Mesenchymal stem cell (in vitro differentiated cells and primary cell): ENCODE measurements around the gene EFHC1.

Experiments
- DNase-seq: peaks from one replicate; pipeline ENCODE4 v3.0.0-alpha.2; 2013
- H2AFZ ChIP-seq: one replicate; pipeline ENCODE4 v1.6.1; 2013; ENCODE audit warnings: low read depth, mild to moderate bottlenecking, control low read depth, inconsistent platforms, low read length, moderate library complexity
- H2AK5ac ChIP-seq: 2 replicates; pipeline ENCODE4 v1.6.1; 2013; ENCODE audit warnings: low read length, moderate library complexity, mild to moderate bottlenecking, inconsistent platforms; ENCODE audit not compliant: severe bottlenecking
- H2BK120ac ChIP-seq: one replicate; pipeline ENCODE4 v1.6.1; 2013; ENCODE audit warnings: low read depth, mild to moderate bottlenecking, inconsistent platforms, low read length, moderate library complexity
- H2BK12ac ChIP-seq, 2 experiments: one replicate each; pipeline ENCODE4 v1.6.1; 2013; ENCODE audit warnings: inconsistent platforms in 2 of 2, low read length in 2 of 2, mild to moderate bottlenecking in 2 of 2, moderate library complexity in 2 of 2, control low read depth in 1 of 2
- H2BK15ac ChIP-seq: one replicate; pipeline ENCODE4 v1.6.1; 2013; ENCODE audit warnings: mild to moderate bottlenecking, low read depth, inconsistent platforms; ENCODE audit not compliant: poor library complexity, severe bottlenecking
- H2BK5ac ChIP-seq: 2 replicates; pipeline ENCODE4 v1.6.1; 2013; ENCODE audit warnings: low read depth, mild to moderate bottlenecking, low read length, control low read depth, inconsistent platforms; ENCODE audit not compliant: poor library complexity, severe bottlenecking
- H3K14ac ChIP-seq, 2 experiments: one replicate each; pipeline ENCODE4 v1.6.1; 2013; ENCODE audit warnings: inconsistent platforms in 2 of 2, low read length in 2 of 2, control low read depth in 1 of 2, mild to moderate bottlenecking in 1 of 2, moderate library complexity in 1 of 2
- H3K18ac ChIP-seq, 2 experiments: one replicate each; pipeline ENCODE4 v1.6.1; 2013; ENCODE audit warnings: inconsistent platforms in 2 of 2, low read length in 2 of 2, control low read depth in 1 of 2, low read depth in 1 of 2, mild to moderate bottlenecking in 1 of 2
- H3K23ac ChIP-seq, 2 experiments: one replicate each; pipeline ENCODE4 v1.6.1; 2013; ENCODE audit warnings: inconsistent platforms in 2 of 2, low read length in 2 of 2, mild to moderate bottlenecking in 2 of 2, moderate library complexity in 2 of 2, control low read depth in 1 of 2
- H3K27ac ChIP-seq: 2 replicates; pipeline ENCODE4 v1.5.1; 2013; ENCODE audit warnings: mild to moderate bottlenecking, moderate library complexity, low read length, control low read depth, inconsistent platforms; ENCODE audit not compliant: poor library complexity, severe bottlenecking
- H3K27me3 ChIP-seq, 2 experiments: 2 replicates each; pipeline versions ENCODE4 v1.6.1 to v1.7.0; 2013; ENCODE audit warnings: low read length in 2 of 2, mild to moderate bottlenecking in 2 of 2, moderate library complexity in 2 of 2, control low read depth in 1 of 2, inconsistent platforms in 1 of 2; ENCODE audit not compliant: control insufficient read depth in 1 of 2, insufficient read depth in 1 of 2
- H3K36me3 ChIP-seq, 2 experiments: 2 replicates each; pipeline versions ENCODE4 v1.6.1 to v1.7.0; 2013; ENCODE audit warnings: low read length in 2 of 2, control low read depth in 1 of 2, inconsistent platforms in 1 of 2, low read depth in 1 of 2, mild to moderate bottlenecking in 1 of 2; ENCODE audit not compliant: insufficient read depth in 2 of 2, control insufficient read depth in 1 of 2
- H3K4ac ChIP-seq, 2 experiments: one replicate each; pipeline ENCODE4 v1.6.1; 2013; ENCODE audit warnings: inconsistent platforms in 2 of 2, low read length in 2 of 2, mild to moderate bottlenecking in 2 of 2, moderate library complexity in 2 of 2, control low read depth in 1 of 2, low read depth in 1 of 2
- H3K4me1 ChIP-seq: 2 replicates; pipeline ENCODE4 v1.6.1; 2013; ENCODE audit warnings: low read depth, low read length, control low read depth; ENCODE audit not compliant: control insufficient read depth, insufficient read depth
- H3K4me2 ChIP-seq: 2 replicates; pipeline ENCODE4 v1.6.1; 2013; ENCODE audit warnings: low read length, mild to moderate bottlenecking, inconsistent platforms; ENCODE audit not compliant: poor library complexity, severe bottlenecking
- H3K4me3 ChIP-seq, 2 experiments: 2 replicates each; pipeline versions ENCODE4 v1.5.1 to v1.7.0; 2013; ENCODE audit warnings: low read length in 2 of 2, mild to moderate bottlenecking in 2 of 2, control low read depth in 1 of 2, low read depth in 1 of 2; ENCODE audit not compliant: insufficient read depth in 1 of 2
- H3K79me1 ChIP-seq: replicated peaks from 2 replicates; pipeline ENCODE4 v1.6.1; 2013; ENCODE audit warnings: mild to moderate bottlenecking, control low read depth, low read length, inconsistent platforms; ENCODE audit not compliant: poor library complexity, severe bottlenecking
- H3K9ac ChIP-seq: 2 replicates; pipeline ENCODE4 v1.7.0; 2013; ENCODE audit warnings: mild to moderate bottlenecking, low read length, moderate library complexity
- H3K9me3 ChIP-seq: 2 replicates; pipeline ENCODE4 v1.7.0; 2013; ENCODE audit warnings: mild to moderate bottlenecking, low read length; ENCODE audit not compliant: control insufficient read depth
- H4K8ac ChIP-seq: one replicate; pipeline ENCODE4 v1.6.1; 2013; ENCODE audit warnings: inconsistent platforms, mild to moderate bottlenecking, low read length, moderate library complexity
- H4K91ac ChIP-seq: one replicate; pipeline ENCODE4 v1.6.1; 2013; ENCODE audit warnings: mild to moderate bottlenecking, low read length, inconsistent platforms
- WGBS: methylation state at CpG from one replicate; pipeline ENCODE4 v1.1.7; 2013; ENCODE audit warnings: mixed read lengths; 5-methylcytosine and 5-hydroxymethylcytosine counted together

EFHC1 gene

DNA sequence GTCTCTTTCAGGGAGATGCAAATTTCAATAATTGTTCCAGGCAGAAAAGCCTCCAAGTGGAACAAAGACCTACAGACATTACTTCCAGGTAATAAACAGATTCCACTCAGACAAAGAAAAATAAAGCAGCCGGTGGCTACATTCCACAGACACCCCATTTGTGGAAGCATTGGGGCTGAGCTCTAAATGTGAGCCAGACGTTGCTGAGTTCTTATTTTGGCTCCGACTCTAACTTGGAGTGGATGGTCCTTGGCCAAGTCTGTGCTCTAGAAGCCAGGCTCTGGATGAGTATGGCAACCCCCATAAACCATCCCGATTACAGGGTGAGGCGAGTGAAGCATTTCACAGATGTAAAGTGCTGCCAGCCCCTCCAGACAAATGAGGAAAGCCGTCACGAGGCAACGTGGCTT lies 150.2 kb downstream of the EFHC1 start:
- no peak overlapping the region for H2BK5ac ChIP-seq
- no peak overlapping the region for H3K23ac ChIP-seq
- H3K4ac ChIP-seq = no peak overlapping the region

GRCh38 chr6:52571099-52571755 lies 151.1 kb downstream of the EFHC1 start:
- H3K9ac ChIP-seq = peak overlapping the region; percentile 66
- H4K8ac ChIP-seq = no peak overlapping the region
- H2BK15ac ChIP-seq = no peak overlapping the region
- DNase-seq = peak; percentile 70
- no peak overlapping the region for H2BK120ac ChIP-seq
- no peak overlapping the region for H4K91ac ChIP-seq
- peak overlapping the region; percentile 14 for H3K27ac ChIP-seq
- H2AFZ ChIP-seq = no peak overlapping the region
- H2BK5ac ChIP-seq = no peak overlapping the region
- H3K4ac ChIP-seq = no peak overlapping the region
- 83% methylated on average over 10 of the region's 10 CpGs for WGBS
- no peak overlapping the region for H3K18ac ChIP-seq
- H3K4me1 ChIP-seq = peaks cover 29% of the 10 kb centered on the region
- H3K27me3 ChIP-seq = no peaks in the 10 kb centered on the region
- H2BK12ac ChIP-seq = no peak overlapping the region
- no peak overlapping the region for H3K4me2 ChIP-seq
- no peak overlapping the region for H3K14ac ChIP-seq
- H3K4me3 ChIP-seq = peak overlapping the region in 1 of 2 experiments; percentile 52
- no peaks in the 10 kb centered on the region for H3K79me1 ChIP-seq
- peak overlapping the region; percentile 57 for H2AK5ac ChIP-seq
- no peaks in the 10 kb centered on the region for H3K9me3 ChIP-seq
- peaks cover 6 to 21% of the 10 kb centered on the region in 2 experiments for H3K36me3 ChIP-seq
- no peak overlapping the region for H3K23ac ChIP-seq

More for the DNA sequence above, 150.2 kb downstream of the EFHC1 start:
- H2BK120ac ChIP-seq = no peak overlapping the region
- no peaks in the 10 kb centered on the region for H3K9me3 ChIP-seq
- H3K27ac ChIP-seq = peak overlapping the region; percentile 24
- WGBS = 79% methylated on average over 8 of the region's 8 CpGs
- no peak overlapping the region for H2BK15ac ChIP-seq
- H3K36me3 ChIP-seq = peaks cover 6 to 27% of the 10 kb centered on the region in 2 experiments
- H2AK5ac ChIP-seq = peak overlapping the region; percentile 3
- H3K79me1 ChIP-seq = no peaks in the 10 kb centered on the region
- DNase-seq = no peak
- H3K18ac ChIP-seq = no peak overlapping the region
- H3K4me1 ChIP-seq = peaks cover 32% of the 10 kb centered on the region
- no peak overlapping the region for H4K91ac ChIP-seq
- no peak overlapping the region for H2AFZ ChIP-seq
- H3K9ac ChIP-seq = peak overlapping the region; percentile 60
- H3K27me3 ChIP-seq = no peaks in the 10 kb centered on the region
- peak overlapping the region in 1 of 2 experiments; percentile 36 for H3K4me3 ChIP-seq
- H3K14ac ChIP-seq = no peak overlapping the region
- no peak overlapping the region for H2BK12ac ChIP-seq
- H3K4me2 ChIP-seq = no peak overlapping the region
- no peak overlapping the region for H4K8ac ChIP-seq

DNA sequence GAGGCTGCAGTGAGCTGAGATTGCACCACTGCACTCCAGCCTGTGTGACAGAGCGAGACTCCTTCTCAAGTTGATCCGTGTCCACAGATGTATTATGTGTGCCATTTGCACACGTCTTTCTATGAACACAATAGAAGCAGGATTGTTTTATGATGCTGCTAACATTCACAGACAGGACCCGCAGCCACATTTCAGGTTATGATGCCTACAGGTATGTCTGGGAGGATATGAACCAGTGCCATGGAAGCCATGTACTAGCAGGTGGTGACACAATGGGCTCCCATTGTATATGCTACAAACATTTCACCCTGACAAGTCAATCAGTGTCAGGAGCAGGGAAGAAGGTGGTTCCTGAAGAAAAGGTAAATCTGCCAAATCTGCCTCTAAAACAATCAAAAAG lies 152.4 kb downstream of the EFHC1 start:
- Histone ChIP-seq H4K8ac (no peak overlapping the region), H2BK120ac (no peak overlapping the region), H3K23ac (peak overlapping the region in 1 of 2 experiments; percentile 17), H3K79me1 (no peaks in the 10 kb centered on the region), H3K27me3 (no peaks in the 10 kb centered on the region), H3K18ac (no peak overlapping the region), H2BK15ac (no peak overlapping the region), H3K4me1 (peaks cover 23% of the 10 kb centered on the region), H3K9ac (peak overlapping the region; percentile 96), H2AK5ac (peak overlapping the region; percentile 72), H3K4me2 (no peak overlapping the region), H3K4me3 (peak overlapping the region in 1 of 2 experiments; percentile 95), H2AFZ (no peak overlapping the region), H3K4ac (peak overlapping the region in 1 of 2 experiments; percentile 29), H2BK5ac (no peak overlapping the region), H3K36me3 (peaks cover 6 to 21% of the 10 kb centered on the region in 2 experiments), H3K9me3 (no peaks in the 10 kb centered on the region), H2BK12ac (no peak overlapping the region), H3K27ac (peak overlapping the region; percentile 92), H4K91ac (no peak overlapping the region), H3K14ac (no peak overlapping the region)
- DNase-seq = no peak
- WGBS = 98% methylated on average over 4 of the region's 4 CpGs

DNA sequence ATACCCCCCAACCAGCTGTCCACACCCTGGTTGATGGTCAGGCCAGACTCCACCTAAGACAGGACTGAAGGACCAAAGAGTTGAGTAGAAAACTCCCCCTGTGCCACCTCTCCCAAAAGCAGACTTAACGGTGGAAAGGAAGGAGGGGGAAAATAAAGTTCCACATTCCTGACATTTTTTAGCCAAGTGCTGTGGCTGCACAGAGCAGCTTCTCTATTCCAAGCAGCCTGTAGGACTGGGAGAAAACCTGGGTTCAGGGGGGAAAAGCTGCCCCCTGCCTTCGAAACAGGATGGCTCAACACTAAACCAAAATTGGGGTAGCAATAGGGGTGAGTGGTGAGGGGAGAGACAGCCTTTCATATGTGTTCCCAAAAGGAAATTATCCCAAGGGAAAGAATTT lies 153.2 kb downstream of the EFHC1 start:
- peak overlapping the region in 1 of 2 experiments; percentile 7 for H2BK12ac ChIP-seq
- no peak overlapping the region for H4K8ac ChIP-seq
- peaks cover 20% of the 10 kb centered on the region for H3K4me1 ChIP-seq
- H3K9ac ChIP-seq = peak overlapping the region; percentile 96
- no peak overlapping the region for H2AFZ ChIP-seq
- peak overlapping the region in 1 of 2 experiments; percentile 27 for H3K4ac ChIP-seq
- H4K91ac ChIP-seq = no peak overlapping the region
- H3K14ac ChIP-seq = no peak overlapping the region
- H3K9me3 ChIP-seq = no peaks in the 10 kb centered on the region
- 13% methylated on average over 2 of the region's 2 CpGs for WGBS
- H3K27me3 ChIP-seq = no peaks in the 10 kb centered on the region
- H3K23ac ChIP-seq = no peak overlapping the region
- no peaks in the 10 kb centered on the region for H3K79me1 ChIP-seq
- peak overlapping the region; percentile 92 for H3K27ac ChIP-seq
- peak overlapping the region; percentile 85 for H3K4me2 ChIP-seq
- peak overlapping the region; percentile 66 for H2AK5ac ChIP-seq
- peak overlapping the region; percentile 6 for H2BK120ac ChIP-seq
- DNase-seq = peak; percentile 41
- H3K4me3 ChIP-seq = peak overlapping the region in 1 of 2 experiments; percentile 95
- peak overlapping the region; percentile 29 to 77 for H3K18ac ChIP-seq
- H2BK15ac ChIP-seq = no peak overlapping the region
- peaks cover 3 to 14% of the 10 kb centered on the region in 2 experiments for H3K36me3 ChIP-seq
- H2BK5ac ChIP-seq = no peak overlapping the region
